Transverse colon (tissue), 3 donors: Measurements from ENCODE around the gene DPP8.

ENCODE experiments used
- CTCF ChIP-seq, 5 experiments: fragments of 200-600 bp in 3 of 5; fragments of 450-650 bp in 2 of 5; sonication (generic) in 3 of 5; IDR thresholded peaks; 1 replicate in 2 of 5; 2 replicates in 3 of 5; pipeline ENCODE4 v1.5.1; 2016 to 2017; ENCODE audit warnings: antibody characterized with exemption in 5 of 5, inconsistent platforms in 3 of 5, mild to moderate bottlenecking in 2 of 5, moderate library complexity in 1 of 5
- EP300 ChIP-seq: sonication (generic); formaldehyde crosslinking; IDR thresholded peaks from one replicate; pipeline ENCODE4 v1.6.1; 2017; ENCODE audit warnings: antibody characterized with exemption, low read depth
- POLR2A ChIP-seq: fragments of 450-650 bp; IDR thresholded peaks from one replicate; pipeline ENCODE4 v1.6.1; 2016; ENCODE audit warnings: antibody characterized with exemption, mild to moderate bottlenecking, moderate library complexity

- TF ChIP-seq CTCF (IDR thresholded peaks at IDR 0.05) (no peak), EP300 (no peak), POLR2A (no peak)
These were observed 39.1 kb upstream of the DPP8 start for GRCh38 chr15:65556622-65557021.
